ENCODE results near the gene PCF11.
"Not testable (repeated sequence)": the region's sequence is repeated elsewhere in the genome, so short reads cannot be mapped to it uniquely, and the experiment has no call there.

Gene PCF11

DNA sequence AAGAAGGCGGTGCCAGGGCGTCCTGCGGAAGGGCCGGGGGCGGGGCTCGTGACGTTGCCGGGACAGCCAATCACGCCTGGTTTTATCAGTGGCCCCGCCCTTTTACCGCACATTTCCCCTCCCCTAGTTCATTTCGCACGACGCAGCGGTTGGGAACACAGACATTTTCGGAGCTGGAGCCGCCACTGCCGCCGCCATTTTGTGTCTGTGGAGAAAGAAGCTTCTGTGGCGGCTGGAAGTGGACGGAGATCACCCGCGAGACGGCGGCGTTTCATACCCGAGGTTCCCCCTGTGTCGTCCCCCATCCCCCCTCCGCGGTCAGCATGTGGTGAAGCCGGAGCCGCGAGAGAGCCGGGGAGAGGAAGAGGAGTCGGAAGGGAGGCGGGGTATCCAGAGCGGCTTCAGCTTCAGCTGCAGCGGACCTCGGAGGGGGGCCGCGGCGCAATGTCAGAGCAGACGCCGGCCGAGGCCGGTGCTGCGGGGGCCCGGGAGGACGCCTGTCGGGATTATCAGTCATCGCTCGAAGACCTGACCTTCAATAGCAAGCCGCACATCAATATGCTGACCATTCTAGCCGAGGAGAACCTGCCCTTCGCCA, at the start of gene PCF11:
Gene PCF11, plus strand, starts transcription at position 136 of the 598 bp plus-strand sequence. Its CDS starts 309 bp downstream, at position 445.
- no peak for DNase-seq (ENCODE audit: low spot score)

GRCh38 chr11:83112886-83113285, 44.0 kb upstream of the PCF11 start:
- no peak for DNase-seq (ENCODE audit: low spot score)

GRCh38 chr11:83115026-83115425, 41.9 kb upstream of the PCF11 start:
- DNase-seq (ENCODE audit: low spot score) = peak; percentile 17

DNA sequence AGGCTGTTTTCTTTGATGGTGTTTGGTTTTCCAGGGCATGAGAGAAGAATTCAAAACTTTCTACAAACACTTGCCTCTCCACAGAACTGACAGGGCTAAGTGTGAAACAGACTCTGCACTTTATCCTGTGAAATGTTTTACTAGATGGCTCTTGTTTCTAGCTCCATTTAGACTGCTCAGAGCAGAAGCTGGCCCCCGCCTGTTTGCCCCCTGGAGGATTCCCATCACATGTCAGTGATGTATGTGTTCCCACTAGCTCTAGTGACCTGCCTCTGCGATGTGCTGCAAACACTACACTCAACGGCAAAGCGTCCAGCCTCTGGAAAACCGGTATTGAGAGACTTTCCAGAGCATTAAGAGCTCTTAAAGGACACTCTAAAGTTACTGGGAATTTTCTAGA, 41.4 kb upstream of the PCF11 start:
- no peak for DNase-seq (ENCODE audit: low spot score)

- no peak for DNase-seq (ENCODE audit: low spot score)
Measured at GRCh38 chr11:83116015-83116641, 40.8 kb upstream of the PCF11 start.

- no peak for DNase-seq (ENCODE audit: low spot score)
Measured at GRCh38 chr11:83118814-83119213, 38.1 kb upstream of the PCF11 start.

DNA sequence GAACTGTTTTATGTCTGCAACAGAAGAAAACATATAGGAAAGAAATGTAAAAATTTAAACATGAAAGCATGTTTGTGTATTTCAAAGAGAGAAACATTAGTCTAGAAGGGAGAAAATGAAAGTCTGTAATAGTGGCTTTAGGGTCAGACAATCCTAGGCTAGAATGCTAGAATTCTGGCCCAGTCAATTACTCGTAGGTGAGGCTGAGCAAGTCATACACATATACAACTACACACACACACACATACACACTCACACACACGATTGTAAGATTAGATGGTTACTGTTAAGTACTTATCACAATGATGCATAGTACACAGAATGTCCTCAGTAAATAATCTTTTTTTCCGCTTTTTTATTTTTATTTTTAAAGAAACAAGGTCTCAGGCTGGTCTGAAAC, 37.7 kb upstream of the PCF11 start:
- no peak for DNase-seq (ENCODE audit: low spot score)

DNA sequence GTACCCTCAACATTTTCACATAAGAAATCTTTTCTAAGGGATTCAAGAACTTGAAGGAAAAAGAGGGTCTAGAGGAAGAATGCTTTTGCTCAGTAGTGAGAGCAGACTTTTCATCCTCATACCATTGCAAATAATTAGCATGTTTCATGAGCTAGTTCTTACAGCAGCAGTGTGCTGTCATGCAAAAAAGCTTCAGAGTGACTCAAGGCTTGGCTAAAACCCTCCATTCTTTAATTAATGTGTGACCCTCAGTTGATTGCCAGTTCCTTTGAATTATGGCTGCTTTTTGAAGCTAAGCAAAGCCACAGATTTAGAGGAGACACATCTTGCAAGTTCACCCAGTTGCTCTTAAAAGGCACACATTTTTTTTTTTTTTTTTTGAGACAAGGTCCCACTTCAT, 36.6 kb upstream of the PCF11 start:
- no peak for DNase-seq (ENCODE audit: low spot score)

GRCh38 chr11:83122050-83122449, 34.9 kb upstream of the PCF11 start:
- no peak for DNase-seq (ENCODE audit: low spot score)

- no peak for DNase-seq (ENCODE audit: low spot score)
Measured at GRCh38 chr11:83122766-83123165, 34.2 kb upstream of the PCF11 start.

GRCh38 chr11:83124636-83125424, 32.1 kb upstream of the PCF11 start:
- no peak for DNase-seq (ENCODE audit: low spot score)

- DNase-seq (ENCODE audit: low spot score) = no peak
Measured at GRCh38 chr11:83125577-83125976, 31.4 kb upstream of the PCF11 start.

DNA sequence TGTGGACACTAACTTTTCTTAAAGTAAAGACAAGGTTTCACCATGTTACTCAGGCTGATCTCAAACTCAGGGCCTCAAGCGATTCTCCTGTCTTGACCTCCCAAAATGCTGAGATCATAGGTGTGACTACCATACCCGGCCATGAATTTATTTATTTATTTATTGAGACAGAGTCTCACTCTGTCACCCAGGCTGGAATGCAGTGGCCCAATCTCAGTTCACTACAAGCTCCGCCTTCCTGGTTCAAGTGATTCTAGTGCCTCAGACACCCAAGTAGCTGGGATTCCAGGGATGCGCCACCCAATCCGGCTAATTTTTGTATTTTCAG, 29.7 kb upstream of the PCF11 start:
- no peak for DNase-seq (ENCODE audit: low spot score)

DNA sequence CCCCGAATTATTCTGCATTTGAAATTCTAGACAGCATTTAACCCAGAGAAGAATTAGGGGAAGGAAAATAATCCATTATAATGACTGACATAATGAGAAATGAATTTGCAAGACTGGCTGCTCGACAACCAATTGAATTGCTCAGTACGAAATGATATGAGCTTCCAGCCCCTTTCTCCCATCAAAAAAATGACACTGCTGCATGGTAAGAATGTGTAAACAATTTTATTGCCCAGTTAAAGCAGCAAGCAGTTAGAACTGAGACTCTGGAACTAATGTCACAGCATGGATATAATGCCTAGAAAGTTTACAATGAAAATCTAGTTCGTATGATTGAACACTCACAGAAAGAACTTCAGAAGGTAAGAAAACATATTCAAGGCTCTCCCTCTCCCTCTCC, 24.7 kb upstream of the PCF11 start:
- DNase-seq (ENCODE audit: low spot score) = no peak

DNA sequence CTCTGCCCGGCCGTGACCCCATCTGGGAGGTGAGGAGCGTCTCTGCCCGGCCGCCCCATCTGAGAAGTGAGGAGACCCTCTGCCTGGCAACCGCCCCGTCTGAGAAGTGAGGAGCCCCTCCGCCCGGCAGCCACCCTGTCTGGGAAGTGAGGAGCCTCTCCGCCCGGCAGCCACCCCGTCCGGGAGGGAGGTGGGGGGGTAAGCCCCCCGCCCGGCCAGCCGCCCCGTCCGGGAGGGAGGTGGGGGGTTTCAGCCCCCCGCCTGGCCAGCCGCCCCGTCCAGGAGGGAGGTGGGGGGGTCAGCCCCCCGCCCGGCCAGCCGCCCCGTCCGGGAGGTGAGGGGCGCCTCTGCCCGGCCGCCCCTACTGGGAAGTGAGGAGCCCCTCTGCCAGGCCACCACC, 23.7 kb upstream of the PCF11 start:
- DNase-seq (ENCODE audit: low spot score) = not testable (repeated sequence)

DNA sequence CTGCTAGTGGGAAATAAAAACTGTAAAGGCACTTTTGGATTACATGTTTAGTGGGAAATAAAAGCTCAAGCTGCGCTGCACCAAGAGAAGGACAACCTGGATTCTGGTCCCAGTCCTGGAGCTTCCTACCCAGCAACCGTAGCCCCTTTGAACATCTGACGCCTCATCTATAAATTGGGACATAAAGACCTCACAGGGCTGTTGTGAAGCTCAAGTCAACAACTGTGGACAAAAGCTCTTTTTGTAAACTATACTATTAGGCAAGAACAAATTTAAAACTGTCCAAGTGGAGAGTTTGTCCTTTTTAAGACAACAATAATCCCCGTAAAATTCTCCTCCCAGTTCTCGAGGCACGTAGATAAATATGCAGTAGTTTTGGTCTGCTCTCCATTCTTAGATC, 17.6 kb upstream of the PCF11 start:
- no peak for DNase-seq (ENCODE audit: low spot score)

- no peak for DNase-seq (ENCODE audit: low spot score)
Measured at GRCh38 chr11:83140691-83141455, 16.1 kb upstream of the PCF11 start.

DNA sequence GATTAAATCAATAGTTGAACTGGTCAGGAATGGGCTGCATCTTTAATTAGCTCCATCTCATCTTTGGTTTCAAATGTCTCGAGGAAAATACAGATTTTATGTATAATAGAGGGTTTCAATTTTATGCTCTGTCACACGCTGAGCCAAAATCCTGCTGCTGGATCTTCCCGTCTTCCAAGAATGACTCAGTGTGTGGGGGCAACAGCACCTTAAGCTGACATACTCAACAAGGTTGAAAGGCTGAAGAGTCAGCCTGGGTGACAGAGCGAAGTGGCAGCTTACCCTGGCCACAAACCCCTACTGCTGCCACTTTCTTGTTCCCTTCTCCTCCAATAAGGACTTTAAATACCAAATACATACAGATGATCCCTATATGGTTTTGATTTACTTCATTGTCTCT, 9.0 kb upstream of the PCF11 start:
- DNase-seq (ENCODE audit: low spot score) = no peak

- DNase-seq (ENCODE audit: low spot score) = no peak
Measured at GRCh38 chr11:83150450-83150849, 6.5 kb upstream of the PCF11 start.

DNA sequence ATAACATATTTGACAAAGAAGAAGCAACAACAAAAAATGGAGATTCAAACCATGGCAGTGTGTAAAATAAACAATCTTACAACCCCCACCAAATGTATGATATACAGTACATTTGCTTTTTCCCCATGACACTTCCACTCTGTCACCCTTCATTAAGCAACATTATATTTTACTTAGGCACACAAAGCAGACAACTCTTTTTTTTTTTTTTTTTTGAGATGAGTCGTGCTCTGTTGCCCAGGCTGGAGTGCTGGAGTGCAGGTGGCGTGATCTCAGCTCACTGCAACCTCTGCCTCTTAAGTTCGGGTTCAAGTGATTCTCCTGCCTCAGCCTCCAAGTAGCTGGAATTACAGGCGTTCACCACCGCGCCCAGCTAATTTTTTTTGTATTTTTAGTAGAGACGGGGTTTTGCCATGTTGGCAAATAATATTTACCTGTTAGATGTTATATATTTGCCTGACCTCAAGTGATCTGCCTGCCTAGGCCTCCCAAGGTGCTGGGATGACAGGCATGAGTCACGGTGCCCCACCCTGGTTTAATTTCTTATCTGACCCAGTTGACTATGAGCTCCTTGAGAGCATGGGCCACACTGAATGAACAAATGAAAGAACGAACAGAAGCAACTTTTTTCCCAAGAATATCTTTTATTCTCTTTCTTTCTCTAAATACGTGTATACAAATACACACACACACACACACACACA, 5.5 kb upstream of the PCF11 start:
- DNase-seq (ENCODE audit: low spot score) = no peak

GRCh38 chr11:83152264-83152663, 4.7 kb upstream of the PCF11 start:
- DNase-seq (ENCODE audit: low spot score) = no peak

GRCh38 chr11:83153764-83154163, 3.2 kb upstream of the PCF11 start:
- no peak for DNase-seq (ENCODE audit: low spot score)

Data from globus pallidus (tissue), 1 donor.